ENCODE results near the gene SPTBN5. TPM values are rescaled to one million over a fixed set of nuclear protein-coding genes. Genes with fewer than 3 reads are reported as not detected.
A peak's percentile ranks its signal among the peaks of the same experiment; 100 is the strongest.

Gene SPTBN5
- total RNA-seq, 2 donors from 2014 or later = 0.72 to 2.3 TPM

DNA sequence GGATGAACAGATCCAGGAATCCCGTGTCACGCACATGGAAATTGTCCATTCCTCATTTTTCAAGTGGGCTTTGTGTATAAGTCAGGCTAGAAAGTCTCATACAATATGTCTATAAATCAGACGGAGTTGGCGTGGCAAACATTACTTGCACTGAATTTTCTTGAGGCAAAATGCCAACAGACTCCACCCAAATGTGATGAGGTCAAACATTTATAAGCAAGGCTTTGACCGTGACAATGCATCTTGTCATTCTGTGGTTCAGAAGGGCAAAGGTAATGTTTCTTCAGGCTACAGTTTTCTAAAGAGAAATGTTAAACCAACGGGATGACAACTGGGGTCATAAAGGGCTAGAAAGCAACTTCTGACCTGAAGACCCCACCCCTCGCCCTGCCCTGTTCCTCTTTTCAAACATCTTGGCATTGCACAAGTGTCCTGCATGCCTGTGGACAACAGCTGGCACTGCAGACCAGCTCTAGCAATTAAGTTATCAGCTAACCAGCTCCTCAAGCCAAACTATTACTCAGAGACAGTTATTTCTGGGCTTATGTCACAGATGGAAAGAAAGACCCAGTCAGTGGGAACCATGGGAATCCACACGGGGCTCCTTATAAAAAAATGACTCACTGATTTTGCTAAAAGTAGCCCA is 36.5 kb upstream of the SPTBN5 start:
- intact Hi-C loops (cut with DNase I) = no loop called here
- H3K36me3 ChIP-seq = no peaks in the 10 kb centered on the region
- no peaks in the 10 kb centered on the region for H3K27me3 ChIP-seq
- no peak overlapping the region for H3K4me3 ChIP-seq
- H3K27ac ChIP-seq = peak overlapping the region; percentile 80
- H3K9ac ChIP-seq (ENCODE audit: low read depth in 2 of 2, low read length in 2 of 2) = peak overlapping the region in 1 of 2 donors; percentile 65
- peak; percentile 83 for DNase-seq
- no peaks in the 10 kb centered on the region for H3K9me3 ChIP-seq
- peaks cover 47% of the 10 kb centered on the region for H3K4me1 ChIP-seq
- TF ChIP-seq, protein P1, sequence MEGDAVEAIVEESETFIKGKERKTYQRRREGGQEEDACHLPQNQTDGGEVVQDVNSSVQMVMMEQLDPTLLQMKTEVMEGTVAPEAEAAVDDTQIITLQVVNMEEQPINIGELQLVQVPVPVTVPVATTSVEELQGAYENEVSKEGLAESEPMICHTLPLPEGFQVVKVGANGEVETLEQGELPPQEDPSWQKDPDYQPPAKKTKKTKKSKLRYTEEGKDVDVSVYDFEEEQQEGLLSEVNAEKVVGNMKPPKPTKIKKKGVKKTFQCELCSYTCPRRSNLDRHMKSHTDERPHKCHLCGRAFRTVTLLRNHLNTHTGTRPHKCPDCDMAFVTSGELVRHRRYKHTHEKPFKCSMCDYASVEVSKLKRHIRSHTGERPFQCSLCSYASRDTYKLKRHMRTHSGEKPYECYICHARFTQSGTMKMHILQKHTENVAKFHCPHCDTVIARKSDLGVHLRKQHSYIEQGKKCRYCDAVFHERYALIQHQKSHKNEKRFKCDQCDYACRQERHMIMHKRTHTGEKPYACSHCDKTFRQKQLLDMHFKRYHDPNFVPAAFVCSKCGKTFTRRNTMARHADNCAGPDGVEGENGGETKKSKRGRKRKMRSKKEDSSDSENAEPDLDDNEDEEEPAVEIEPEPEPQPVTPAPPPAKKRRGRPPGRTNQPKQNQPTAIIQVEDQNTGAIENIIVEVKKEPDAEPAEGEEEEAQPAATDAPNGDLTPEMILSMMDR (IDR thresholded peaks at IDR 0.05) = no peak

DNA sequence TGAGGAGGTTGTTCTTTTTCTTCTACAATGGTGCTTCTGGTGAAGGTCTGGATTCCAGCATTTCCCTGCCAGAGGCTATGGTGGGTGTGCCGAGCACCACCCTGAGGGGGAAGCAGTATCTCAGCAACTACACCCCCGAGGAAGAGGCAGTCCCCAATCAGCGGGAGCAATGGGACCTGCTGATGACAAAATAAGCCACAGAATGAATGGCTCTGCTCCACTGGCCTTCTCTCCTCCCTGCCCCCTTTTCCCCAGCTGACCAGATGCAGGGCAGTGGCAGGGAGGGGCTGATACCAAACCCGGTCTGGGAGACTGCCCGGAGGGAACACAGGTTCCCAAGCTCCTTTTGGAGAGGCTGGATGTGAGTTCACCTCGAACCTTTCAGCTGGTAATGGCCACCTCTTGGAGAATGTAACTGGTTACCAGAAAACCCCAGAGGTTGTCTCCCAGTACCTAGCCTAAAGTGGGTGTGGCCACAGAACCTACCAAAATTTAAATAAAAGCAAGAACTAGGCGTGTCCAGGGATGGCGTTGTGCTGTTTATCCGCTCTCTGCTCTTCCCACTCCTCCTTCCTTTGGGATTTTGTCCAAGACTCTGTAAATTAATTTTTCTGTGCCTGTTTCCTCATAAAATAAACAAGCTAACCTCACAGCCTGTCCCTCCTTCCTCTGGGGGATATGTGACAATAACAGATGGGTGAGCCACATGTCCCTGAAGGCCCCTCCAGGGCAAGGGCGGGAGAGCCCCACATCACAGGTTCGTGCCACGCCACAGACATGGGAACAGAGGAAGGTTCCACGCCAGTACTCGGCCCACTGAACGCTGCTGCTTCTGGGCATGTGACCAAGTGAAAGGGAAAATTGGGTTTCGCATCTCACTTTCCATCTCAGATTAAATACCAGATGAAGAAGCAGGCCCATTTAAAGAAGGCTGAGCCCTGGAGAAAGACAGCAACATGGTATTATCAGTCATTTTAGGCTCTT is 35.1 kb upstream of the SPTBN5 start:
- Histone ChIP-seq H3K27ac (peak overlapping the region; percentile 80), H3K9ac (ENCODE audit: low read depth in 2 of 2, low read length in 2 of 2) (peak overlapping the region in 1 of 2 donors; percentile 65), H3K4me1 (peaks cover 47% of the 10 kb centered on the region), H3K4me3 (no peak overlapping the region), H3K9me3 (no peaks in the 10 kb centered on the region), H3K27me3 (no peaks in the 10 kb centered on the region), H3K36me3 (no peaks in the 10 kb centered on the region)
- TF ChIP-seq, protein P1 (IDR thresholded peaks at IDR 0.05) = no peak
- DNase-seq = peak; percentile 60
- intact Hi-C loops (cut with DNase I) = no loop called here

DNA sequence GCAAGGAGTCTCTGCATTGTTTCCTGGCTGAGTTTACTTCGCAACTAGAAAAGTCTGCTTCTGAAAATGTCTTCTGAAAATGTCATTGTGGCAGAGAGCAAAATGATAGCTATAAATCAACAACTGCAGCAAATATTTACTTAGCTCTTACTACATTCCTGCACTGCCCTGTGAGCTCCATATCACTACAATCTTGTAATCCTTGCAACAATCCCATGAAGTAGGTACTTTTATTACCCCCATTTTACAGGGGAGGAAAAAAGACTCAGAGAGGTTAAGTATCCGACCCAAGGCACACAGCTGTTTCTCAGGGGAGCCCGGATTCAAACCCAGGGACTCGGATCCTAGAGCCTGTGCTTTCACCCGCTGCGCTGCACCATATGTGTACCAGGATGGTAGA is 34.2 kb upstream of the SPTBN5 start:
- Histone ChIP-seq H3K27ac (peak overlapping the region; percentile 80), H3K9ac (ENCODE audit: low read depth in 2 of 2, low read length in 2 of 2) (peak overlapping the region in 1 of 2 donors; percentile 30), H3K4me3 (no peak overlapping the region), H3K4me1 (peaks cover 47% of the 10 kb centered on the region), H3K9me3 (no peaks in the 10 kb centered on the region), H3K36me3 (no peaks in the 10 kb centered on the region), H3K27me3 (no peaks in the 10 kb centered on the region)
- no peak for DNase-seq
- intact Hi-C loops (cut with DNase I) = no loop called here
- TF ChIP-seq, protein P1 (IDR thresholded peaks at IDR 0.05) = no peak

DNA sequence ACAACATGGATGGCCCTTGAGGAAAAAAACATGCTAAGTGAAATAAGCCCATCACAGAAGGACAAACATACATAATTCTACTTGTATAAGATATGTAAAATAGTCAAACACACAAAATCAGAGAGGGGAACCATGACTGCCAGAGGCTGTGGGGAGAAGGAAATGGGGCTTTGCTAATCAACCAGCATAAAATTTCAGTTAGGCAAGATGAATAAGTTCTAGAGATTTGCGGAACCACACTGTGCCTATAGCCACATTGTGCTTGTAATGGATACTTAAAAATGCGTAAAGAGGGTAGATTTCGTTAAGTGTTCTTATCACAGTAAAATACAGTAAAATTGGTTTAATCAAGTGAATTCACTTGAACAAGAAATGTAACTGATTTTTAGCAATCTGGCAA is 33.7 kb upstream of the SPTBN5 start:
- H3K4me3 ChIP-seq = no peak overlapping the region
- H3K27ac ChIP-seq = peak overlapping the region; percentile 80
- no peak for DNase-seq
- intact Hi-C loops (cut with DNase I) = no loop called here
- H3K9ac ChIP-seq (ENCODE audit: low read depth in 2 of 2, low read length in 2 of 2) = peak overlapping the region in 1 of 2 donors; percentile 30
- H3K9me3 ChIP-seq = no peaks in the 10 kb centered on the region
- H3K27me3 ChIP-seq = no peaks in the 10 kb centered on the region
- TF ChIP-seq, protein P1 (IDR thresholded peaks at IDR 0.05) = no peak
- H3K4me1 ChIP-seq = peaks cover 46% of the 10 kb centered on the region
- H3K36me3 ChIP-seq = no peaks in the 10 kb centered on the region

DNA sequence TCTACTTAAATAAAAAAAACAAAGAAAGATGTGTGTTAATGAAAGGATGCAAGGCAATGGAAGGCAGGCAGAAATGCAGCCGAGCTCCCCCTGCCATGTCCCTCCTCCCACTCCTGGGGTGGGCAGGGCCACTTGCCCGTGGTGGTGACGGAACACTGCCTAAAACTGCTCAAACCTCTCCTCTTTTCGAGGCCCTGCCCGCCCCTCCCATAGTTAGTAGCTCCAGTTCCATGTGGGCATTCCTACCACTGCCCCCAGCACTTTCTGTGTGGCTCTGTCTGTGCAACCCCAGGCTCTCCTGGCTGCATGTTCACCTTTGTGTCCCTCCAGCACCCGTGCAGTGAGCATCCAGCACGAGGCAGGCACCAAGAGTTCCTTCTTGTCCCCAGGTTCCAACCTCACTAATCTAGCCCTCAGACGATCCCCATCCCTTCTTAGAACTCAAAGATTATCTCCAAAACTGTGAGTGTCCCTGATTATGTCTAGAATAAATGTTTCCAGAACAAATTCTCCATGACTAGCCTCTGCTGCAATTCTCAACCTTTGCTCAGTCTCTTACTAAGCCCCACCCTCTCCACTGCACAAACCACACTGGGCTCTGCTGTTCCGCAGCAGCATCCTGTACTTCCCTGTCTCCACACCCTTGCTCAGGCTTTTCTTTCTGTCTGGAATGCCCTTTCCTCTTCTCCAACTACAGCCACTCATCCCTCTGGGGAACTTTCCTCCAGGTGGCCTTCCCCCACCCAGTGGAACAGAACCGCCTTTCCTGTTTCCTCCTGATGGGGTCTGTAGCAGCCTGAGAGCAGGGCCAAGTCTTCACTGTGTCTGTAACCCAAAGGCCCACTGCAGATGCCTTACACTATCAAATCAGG is 32.6 kb upstream of the SPTBN5 start:
- no peaks in the 10 kb centered on the region for H3K27me3 ChIP-seq
- TF ChIP-seq, protein P1 (IDR thresholded peaks at IDR 0.05) = no peak
- H3K4me3 ChIP-seq = no peak overlapping the region
- H3K9ac ChIP-seq (ENCODE audit: low read depth in 2 of 2, low read length in 2 of 2) = peak overlapping the region in 1 of 2 donors; percentile 62
- peak overlapping the region; percentile 80 for H3K27ac ChIP-seq
- peak; percentile 81 for DNase-seq
- peaks cover 42% of the 10 kb centered on the region for H3K4me1 ChIP-seq
- intact Hi-C loops (cut with DNase I) = no loop called here
- no peaks in the 10 kb centered on the region for H3K9me3 ChIP-seq
- H3K36me3 ChIP-seq = no peaks in the 10 kb centered on the region
